K562 (cell line): ENCODE results near the gene RPS6KA2. TPM values are rescaled to one million over a fixed set of nuclear protein-coding genes. Genes with fewer than 3 reads are reported as not detected.

ENCODE experiments used
- ARNT ChIP-seq, 2 experiments: fragments of 450-650 bp; IDR thresholded peaks; 2 replicates each; pipeline ENCODE4 v1.6.1; 2016; ENCODE audit warnings: mild to moderate bottlenecking in 1 of 2
- CREM ChIP-seq: IDR thresholded peaks from 2 replicates; pipeline ENCODE4 v1.6.1; 2014; ENCODE audit warnings: antibody characterized with exemption, low read depth
- FOS ChIP-seq: IDR thresholded peaks from 3 replicates; pipeline ENCODE4 v1.6.1; 2011; ENCODE audit not compliant: insufficient read length; ENCODE audit errors: extremely low read depth
- IRF1 ChIP-seq: sonication (generic); formaldehyde crosslinking; IDR thresholded peaks from 2 replicates; pipeline ENCODE4 v1.8.0; 2022; ENCODE audit warnings: missing genetic modification reagents, mild to moderate bottlenecking, borderline replicate concordance
- MTF1 ChIP-seq: fragments of 250-450 bp; sonication (Bioruptor Pico); IDR thresholded peaks from 2 replicates; pipeline ENCODE4 v1.9.0; 2021; ENCODE audit warnings: moderate library complexity, mild to moderate bottlenecking, inconsistent platforms, borderline replicate concordance
- NFIX ChIP-seq: fragments of 250-450 bp; sonication (Bioruptor Pico); IDR thresholded peaks from 2 replicates; pipeline ENCODE4 v1.4.0; 2020; ENCODE audit warnings: low read depth, mild to moderate bottlenecking, moderate library complexity
- NR0B1 ChIP-seq: fragments of 450-650 bp; IDR thresholded peaks from one replicate; pipeline ENCODE4 v1.6.1; 2018; ENCODE audit warnings: mild to moderate bottlenecking, moderate library complexity; ENCODE audit not compliant: partially characterized antibody
- RBM17 ChIP-seq: fragments of 200-400 bp; formaldehyde crosslinking; IDR thresholded peaks from 2 replicates; pipeline ENCODE4 v1.6.1; 2017; ENCODE audit warnings: low read depth, mild to moderate bottlenecking, low read length, borderline replicate concordance
- RBM22 ChIP-seq: fragments of 200-400 bp; formaldehyde crosslinking; IDR thresholded peaks from 2 replicates; pipeline ENCODE4 v1.6.1; 2018; ENCODE audit warnings: low read length, low read depth; ENCODE audit not compliant: poor library complexity, severe bottlenecking
- ZNF696 ChIP-seq: fragments of 250-450 bp; sonication (Bioruptor Pico); conservative IDR thresholded peaks from 2 replicates; pipeline ENCODE4 v1.4.0; 2020; ENCODE audit warnings: mild to moderate bottlenecking, moderate library complexity
- polyA plus RNA-seq, 8 experiments: library from polyadenylated mRNA; depleted of rRNA in 4 of 8; stranded (reverse) in 5 of 8; unstranded in 3 of 8; fragments of >200 nt; fragmentation: Nextera tagmentation in 2 of 8; fragmentation: Illumina TruSeq in 1 of 8; extraction: Ambion mirVana in 2 of 8; extraction: Trizol in 1 of 8; gene quantifications; 2 replicates each; pipeline versions ENCODE4 v1.2.1 to v1.2.3, GENCODE V29; 2011 to 2014; ENCODE audit warnings: inconsistent platforms in 1 of 8, missing spikeins in 1 of 8
- total RNA-seq, 7 experiments: library from RNA; depleted of rRNA in 6 of 7; stranded (reverse); fragments of >200 nt in 6 of 7; fragmentation: Illumina TruSeq in 2 of 7; extraction: Trizol in 2 of 7; gene quantifications; 2 replicates each; pipeline versions ENCODE4 v1.2.1 to v1.2.3, GENCODE V29; 2011 to 2021; ENCODE audit warnings: low replicate concordance in 1 of 7
- TF ChIP-seq, protein P1 (sequence below), 3 experiments: IDR thresholded peaks in 2 of 3; conservative IDR thresholded peaks in 1 of 3; 2 replicates each; pipeline ENCODE4 v1.5.1; 2011 to 2012; ENCODE audit warnings: low read length in 3 of 3, mild to moderate bottlenecking in 3 of 3, control low read depth in 2 of 3, improper control_type of control experiment in 1 of 3, inconsistent platforms in 1 of 3, low read depth in 1 of 3, mixed read lengths in 1 of 3, moderate library complexity in 1 of 3; ENCODE audit not compliant: insufficient read depth in 2 of 3
- TF ChIP-seq, protein P2 (sequence below): fragments of 450-650 bp; IDR thresholded peaks from 2 replicates; pipeline ENCODE4 v1.6.1; 2016; ENCODE audit warnings: low read depth

The RPS6KA2 gene
- total and polyA plus RNA-seq, 9 of the 15 experiments (the other 6 are each of a cell fraction or from before 2014, with no cell fraction given): 0.29 to 1.00 (median 0.53) TPM

- TF ChIP-seq NR0B1 (no peak), RBM17 (no peak), NFIX (no peak), IRF1 (CRISPR knock-in tag) (no peak), FOS (peak; percentile 48), CREM (peak; percentile 48; the same call in 1 of the 2 replicates), ZNF696 (CRISPR knock-in tag) (no peak), RBM22 (no peak), MTF1 (CRISPR knock-in tag) (no peak), ARNT (IDR thresholded peaks at IDR 0.05) (no peak)
- TF ChIP-seq, protein P1, sequence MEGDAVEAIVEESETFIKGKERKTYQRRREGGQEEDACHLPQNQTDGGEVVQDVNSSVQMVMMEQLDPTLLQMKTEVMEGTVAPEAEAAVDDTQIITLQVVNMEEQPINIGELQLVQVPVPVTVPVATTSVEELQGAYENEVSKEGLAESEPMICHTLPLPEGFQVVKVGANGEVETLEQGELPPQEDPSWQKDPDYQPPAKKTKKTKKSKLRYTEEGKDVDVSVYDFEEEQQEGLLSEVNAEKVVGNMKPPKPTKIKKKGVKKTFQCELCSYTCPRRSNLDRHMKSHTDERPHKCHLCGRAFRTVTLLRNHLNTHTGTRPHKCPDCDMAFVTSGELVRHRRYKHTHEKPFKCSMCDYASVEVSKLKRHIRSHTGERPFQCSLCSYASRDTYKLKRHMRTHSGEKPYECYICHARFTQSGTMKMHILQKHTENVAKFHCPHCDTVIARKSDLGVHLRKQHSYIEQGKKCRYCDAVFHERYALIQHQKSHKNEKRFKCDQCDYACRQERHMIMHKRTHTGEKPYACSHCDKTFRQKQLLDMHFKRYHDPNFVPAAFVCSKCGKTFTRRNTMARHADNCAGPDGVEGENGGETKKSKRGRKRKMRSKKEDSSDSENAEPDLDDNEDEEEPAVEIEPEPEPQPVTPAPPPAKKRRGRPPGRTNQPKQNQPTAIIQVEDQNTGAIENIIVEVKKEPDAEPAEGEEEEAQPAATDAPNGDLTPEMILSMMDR (IDR thresholded peaks at IDR 0.05 in 2 of 3, conservative IDR thresholded peaks at IDR 0.05 in 1 of 3; ENCODE audit: insufficient read depth in 2 of 3, low read depth in 1 of 3, low read length in 3 of 3): no peak
- TF ChIP-seq, protein P2, sequence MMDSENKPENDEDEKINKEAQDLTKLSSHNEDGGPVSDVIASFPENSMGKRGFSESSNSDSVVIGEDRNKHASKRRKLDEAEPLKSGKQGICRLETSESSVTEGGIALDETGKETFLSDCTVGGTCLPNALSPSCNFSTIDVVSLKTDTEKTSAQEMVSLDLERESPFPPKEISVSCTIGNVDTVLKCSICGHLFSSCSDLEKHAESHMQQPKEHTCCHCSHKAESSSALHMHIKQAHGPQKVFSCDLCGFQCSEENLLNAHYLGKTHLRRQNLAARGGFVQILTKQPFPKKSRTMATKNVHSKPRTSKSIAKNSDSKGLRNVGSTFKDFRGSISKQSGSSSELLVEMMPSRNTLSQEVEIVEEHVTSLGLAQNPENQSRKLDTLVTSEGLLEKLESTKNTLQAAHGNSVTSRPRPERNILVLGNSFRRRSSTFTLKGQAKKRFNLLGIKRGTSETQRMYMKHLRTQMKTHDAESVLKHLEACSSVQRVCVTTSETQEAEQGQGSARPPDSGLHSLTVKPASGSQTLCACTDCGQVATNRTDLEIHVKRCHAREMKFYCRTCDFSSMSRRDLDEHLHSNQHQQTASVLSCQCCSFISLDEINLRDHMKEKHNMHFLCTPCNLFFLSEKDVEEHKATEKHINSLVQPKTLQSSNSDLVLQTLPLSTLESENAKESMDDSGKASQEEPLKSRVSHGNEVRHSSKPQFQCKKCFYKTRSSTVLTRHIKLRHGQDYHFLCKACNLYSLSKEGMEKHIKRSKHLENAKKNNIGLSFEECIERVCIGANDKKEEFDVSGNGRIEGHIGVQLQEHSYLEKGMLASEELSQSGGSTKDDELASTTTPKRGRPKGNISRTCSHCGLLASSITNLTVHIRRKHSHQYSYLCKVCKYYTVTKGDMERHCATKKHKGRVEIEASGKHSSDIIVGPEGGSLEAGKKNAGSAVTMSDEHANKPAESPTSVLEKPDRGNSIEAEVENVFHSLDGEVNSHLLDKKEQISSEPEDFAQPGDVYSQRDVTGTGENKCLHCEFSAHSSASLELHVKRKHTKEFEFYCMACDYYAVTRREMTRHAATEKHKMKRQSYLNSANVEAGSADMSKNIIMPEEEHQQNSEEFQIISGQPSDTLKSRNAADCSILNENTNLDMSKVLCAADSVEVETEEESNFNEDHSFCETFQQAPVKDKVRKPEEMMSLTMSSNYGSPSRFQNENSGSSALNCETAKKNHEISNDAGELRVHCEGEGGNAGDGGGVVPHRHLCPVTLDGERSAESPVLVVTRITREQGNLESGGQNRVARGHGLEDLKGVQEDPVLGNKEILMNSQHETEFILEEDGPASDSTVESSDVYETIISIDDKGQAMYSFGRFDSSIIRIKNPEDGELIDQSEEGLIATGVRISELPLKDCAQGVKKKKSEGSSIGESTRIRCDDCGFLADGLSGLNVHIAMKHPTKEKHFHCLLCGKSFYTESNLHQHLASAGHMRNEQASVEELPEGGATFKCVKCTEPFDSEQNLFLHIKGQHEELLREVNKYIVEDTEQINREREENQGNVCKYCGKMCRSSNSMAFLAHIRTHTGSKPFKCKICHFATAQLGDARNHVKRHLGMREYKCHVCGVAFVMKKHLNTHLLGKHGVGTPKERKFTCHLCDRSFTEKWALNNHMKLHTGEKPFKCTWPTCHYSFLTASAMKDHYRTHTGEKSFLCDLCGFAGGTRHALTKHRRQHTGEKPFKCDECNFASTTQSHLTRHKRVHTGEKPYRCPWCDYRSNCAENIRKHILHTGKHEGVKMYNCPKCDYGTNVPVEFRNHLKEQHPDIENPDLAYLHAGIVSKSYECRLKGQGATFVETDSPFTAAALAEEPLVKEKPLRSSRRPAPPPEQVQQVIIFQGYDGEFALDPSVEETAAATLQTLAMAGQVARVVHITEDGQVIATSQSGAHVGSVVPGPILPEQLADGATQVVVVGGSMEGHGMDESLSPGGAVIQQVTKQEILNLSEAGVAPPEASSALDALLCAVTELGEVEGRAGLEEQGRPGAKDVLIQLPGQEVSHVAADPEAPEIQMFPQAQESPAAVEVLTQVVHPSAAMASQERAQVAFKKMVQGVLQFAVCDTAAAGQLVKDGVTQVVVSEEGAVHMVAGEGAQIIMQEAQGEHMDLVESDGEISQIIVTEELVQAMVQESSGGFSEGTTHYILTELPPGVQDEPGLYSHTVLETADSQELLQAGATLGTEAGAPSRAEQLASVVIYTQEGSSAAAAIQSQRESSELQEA: no peak
Observed at GRCh38 chr6:166627033-166627874, at the start of gene RPS6KA2 (continued).
